K562 (cell line): ENCODE measurements around the gene MAS1L. TPM values are rescaled to one million over a fixed set of nuclear protein-coding genes. Genes with fewer than 3 reads are reported as not detected.

ENCODE experiments used
- ATAC-seq: fragments of 200-7000 bp; cut with Tn5 transposase; 3 replicates; pipeline ENCODE4 v1.9.1; 2020; ENCODE audit warnings: moderate library complexity
- BruUV-seq: library from RNA; stranded (reverse); fragments of 400-500 nt; replicated peaks from 2 replicates; lab custom pipeline; 2021; lab: Mats Ljungman, UMichigan
- CTCF ChIA-PET: fragments of 300-600 bp; formaldehyde crosslinking; extraction: SDS; loops from one replicate; lab custom pipeline; 2021; ENCODE audit warnings: low intra/inter-chr PET ratio; lab: Yijun Ruan, JAX
- POLR2A ChIA-PET: fragments of 300-600, 350-650 bp; sonication (Branson Sonifier 250); formaldehyde crosslinking; extraction: SDS; loops from one replicate; lab custom pipeline; 2021; ENCODE audit warnings: antibody characterized with exemption, inconsistent platforms; lab: Yijun Ruan, JAX
- DNase-seq, 4 experiments: peaks; one replicate each; pipeline versions ENCODE4 v3.0.0 to v3.0.0-alpha.2; 2011 to 2018; ENCODE audit warnings: low spot score in 3 of 4, mixed read lengths in 3 of 4; ENCODE audit errors: extremely low read depth in 1 of 4
- FAIRE-seq: peaks from 2 replicates; lab custom pipeline; 2011; peaks lifted over from hg19 to GRCh38; lab: Jason Lieb, UNC
- H2AFZ ChIP-seq: 2 replicates; pipeline ENCODE4 v1.6.0; 2011; ENCODE audit warnings: low read depth, low read length, control low read depth, inconsistent platforms
- H3K27ac ChIP-seq: fragments of 200-600 bp; 3 replicates; pipeline ENCODE4 v1.8.0; 2011; ENCODE audit warnings: low read depth, mild to moderate bottlenecking, control low read depth, inconsistent platforms, low read length, moderate library complexity, mixed read lengths; ENCODE audit errors: extremely low read depth
- H3K27me3 ChIP-seq, 2 experiments: fragments of 300-600 bp in 1 of 2; 2 replicates in 1 of 2; 3 replicates in 1 of 2; pipeline versions ENCODE4 v1.6.0 to v1.8.0; 2011; ENCODE audit warnings: inconsistent platforms in 2 of 2, low read length in 2 of 2, mild to moderate bottlenecking in 1 of 2, mixed read lengths in 1 of 2, moderate library complexity in 1 of 2; ENCODE audit not compliant: control insufficient read depth in 2 of 2, insufficient read depth in 2 of 2
- H3K36me3 ChIP-seq: fragments of 300-600 bp; 3 replicates; pipeline ENCODE4 v1.8.0; 2011; ENCODE audit warnings: mild to moderate bottlenecking, low read length, inconsistent platforms; ENCODE audit not compliant: control insufficient read depth, insufficient read depth
- H3K4me1 ChIP-seq, 2 experiments: fragments of 200-600 bp in 1 of 2; replicated peaks in 1 of 2; 2 replicates in 1 of 2; 3 replicates in 1 of 2; pipeline versions ENCODE4 v1.5.1 to v1.8.0; 2011; ENCODE audit warnings: inconsistent platforms in 2 of 2, low read length in 2 of 2, mild to moderate bottlenecking in 1 of 2, mixed read lengths in 1 of 2, moderate library complexity in 1 of 2; ENCODE audit not compliant: control insufficient read depth in 2 of 2, insufficient read depth in 2 of 2
- H3K4me2 ChIP-seq: 2 replicates; pipeline ENCODE4 v1.6.1; 2011; ENCODE audit warnings: low read length, control low read depth, inconsistent platforms, mixed read lengths; ENCODE audit not compliant: insufficient read depth
- H3K4me3 ChIP-seq: fragments of 200-600 bp; sonication (generic), shearing (Covaris generic); 2 replicates; pipeline ENCODE4 v1.5.1; 2016; ENCODE audit warnings: control low read depth, inconsistent platforms
- H3K79me2 ChIP-seq: fragments of 200-600 bp; 3 replicates; pipeline ENCODE4 v1.8.0; 2011; ENCODE audit warnings: low read length, inconsistent platforms; ENCODE audit not compliant: control insufficient read depth, insufficient read depth
- H3K9ac ChIP-seq, 2 experiments: 2 replicates each; pipeline versions ENCODE4 v1.6.0 to v1.6.1; 2011; ENCODE audit warnings: low read depth in 2 of 2, low read length in 2 of 2, control low read depth in 1 of 2, inconsistent platforms in 1 of 2, mild to moderate bottlenecking in 1 of 2, mixed read lengths in 1 of 2; ENCODE audit not compliant: insufficient read depth in 1 of 2
- H3K9me1 ChIP-seq: one replicate; pipeline ENCODE4 v1.6.0; 2011; ENCODE audit warnings: inconsistent platforms, mild to moderate bottlenecking, low read length, moderate library complexity; ENCODE audit not compliant: control insufficient read depth, insufficient read depth
- H3K9me3 ChIP-seq: replicated peaks from 2 replicates; pipeline ENCODE4 v1.5.1; 2011; ENCODE audit warnings: low read depth, low read length, inconsistent platforms; ENCODE audit not compliant: control insufficient read depth, insufficient read depth
- H4K20me1 ChIP-seq: replicated peaks from 2 replicates; pipeline ENCODE4 v1.6.1; 2011; ENCODE audit warnings: low read length, inconsistent platforms, mixed read lengths; ENCODE audit not compliant: control insufficient read depth, insufficient read depth
- ATF6 ChIP-seq: sonication (generic); formaldehyde crosslinking; IDR thresholded peaks from 2 replicates; pipeline ENCODE4 v1.4.0; 2020; ENCODE audit warnings: mild to moderate bottlenecking, missing genetic modification reagents
- ATF7 ChIP-seq: fragments of 450-650 bp; IDR thresholded peaks from 2 replicates; pipeline ENCODE4 v1.7.1; 2014; ENCODE audit warnings: mild to moderate bottlenecking, moderate library complexity
- BRF1 ChIP-seq: IDR thresholded peaks from 3 replicates; pipeline ENCODE4 v1.6.1; 2011; ENCODE audit warnings: borderline replicate concordance, mild to moderate bottlenecking; ENCODE audit not compliant: insufficient read length; ENCODE audit errors: extremely low read depth
- DNMT1 ChIP-seq: fragments of 450-650 bp; IDR thresholded peaks from 2 replicates; pipeline ENCODE4 v1.6.1; 2016; ENCODE audit warnings: antibody characterized with exemption, mild to moderate bottlenecking
- E2F6 ChIP-seq, 2 experiments: IDR thresholded peaks; 2 replicates each; pipeline ENCODE4 v1.6.1; 2011; ENCODE audit warnings: borderline replicate concordance in 1 of 2, control low read depth in 1 of 2, low read depth in 1 of 2, low read length in 1 of 2, mild to moderate bottlenecking in 1 of 2, mixed read lengths in 1 of 2, moderate library complexity in 1 of 2; ENCODE audit not compliant: insufficient read depth in 1 of 2, insufficient read length in 1 of 2, poor library complexity in 1 of 2, severe bottlenecking in 1 of 2; ENCODE audit errors: extremely low read depth in 1 of 2
- RFX5 ChIP-seq: IDR thresholded peaks from 2 replicates; pipeline ENCODE4 v1.6.1; 2011; ENCODE audit warnings: low read depth, mild to moderate bottlenecking, improper control_type of control experiment, low read length
- TAF1 ChIP-seq: IDR thresholded peaks from 2 replicates; pipeline ENCODE4 v1.6.1; 2011; ENCODE audit warnings: mild to moderate bottlenecking, low read length, moderate library complexity; ENCODE audit not compliant: insufficient read depth, control insufficient read depth, severe bottlenecking; ENCODE audit errors: extremely low read depth
- ZNF778 ChIP-seq: fragments of 450-650 bp; formaldehyde crosslinking; IDR thresholded peaks from 2 replicates; pipeline ENCODE4 v1.4.0; 2020; ENCODE audit warnings: mild to moderate bottlenecking, moderate library complexity
- ZSCAN32 ChIP-seq: fragments of 450-650 bp; formaldehyde crosslinking; IDR thresholded peaks from 2 replicates; pipeline ENCODE4 v1.4.0; 2020; ENCODE audit warnings: mild to moderate bottlenecking, moderate library complexity
- WGBS: fragments of 100-300 bp; shearing (Covaris generic); methylation state at CpG from one replicate; pipeline ENCODE4 v1.1.6; 2016; ENCODE audit warnings: low coverage, mixed read lengths; ENCODE audit not compliant: insufficient coverage; ENCODE audit errors: missing lambda C conversion rate; 5-methylcytosine and 5-hydroxymethylcytosine counted together
- in situ Hi-C: fragments of 300-500 bp; cut with MboI; formaldehyde crosslinking; loops from 4 replicates; pipeline ENCODE4 v1.15.0; 2018; ENCODE audit warnings: inconsistent platforms, mixed read lengths
- intact Hi-C: fragments of 100-400 bp; cut with micrococcal nuclease; formaldehyde crosslinking; loops from 2 replicates; pipeline ENCODE4 v1.14.2; 2022
- polyA plus RNA-seq, 8 experiments: library from polyadenylated mRNA; depleted of rRNA in 4 of 8; stranded (reverse) in 5 of 8; unstranded in 3 of 8; fragments of >200 nt; fragmentation: Nextera tagmentation in 2 of 8; fragmentation: Illumina TruSeq in 1 of 8; extraction: Ambion mirVana in 2 of 8; extraction: Trizol in 1 of 8; gene quantifications; 2 replicates each; pipeline versions ENCODE4 v1.2.1 to v1.2.3, GENCODE V29; 2011 to 2014; ENCODE audit warnings: inconsistent platforms in 1 of 8, missing spikeins in 1 of 8
- total RNA-seq, 7 experiments: library from RNA; depleted of rRNA in 6 of 7; stranded (reverse); fragments of >200 nt in 6 of 7; fragmentation: Illumina TruSeq in 2 of 7; extraction: Trizol in 2 of 7; gene quantifications; 2 replicates each; pipeline versions ENCODE4 v1.2.1 to v1.2.3, GENCODE V29; 2011 to 2021; ENCODE audit warnings: low replicate concordance in 1 of 7
- TF ChIP-seq, protein P1 (sequence below), 3 experiments: fragments of 200-800 bp in 1 of 3; sonication (Bioruptor generic) in 1 of 3; sonication (generic) in 1 of 3; formaldehyde crosslinking in 1 of 3; IDR thresholded peaks; 2 replicates each; pipeline versions ENCODE4 v1.6.1 to v1.8.0; 2016 to 2022; ENCODE audit warnings: mild to moderate bottlenecking in 2 of 3, missing compliant biosample characterization in 2 of 3, missing genetic modification characterization in 2 of 3, missing genetic modification reagents in 1 of 3

The MAS1L gene
- total and polyA plus RNA-seq, 9 of the 15 experiments (the other 6 are each of a cell fraction or from before 2014, with no cell fraction given): not detected

- TF ChIP-seq, protein P1, sequence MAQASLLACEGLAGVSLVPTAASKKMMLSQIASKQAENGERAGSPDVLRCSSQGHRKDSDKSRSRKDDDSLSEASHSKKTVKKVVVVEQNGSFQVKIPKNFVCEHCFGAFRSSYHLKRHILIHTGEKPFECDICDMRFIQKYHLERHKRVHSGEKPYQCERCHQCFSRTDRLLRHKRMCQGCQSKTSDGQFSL (CRISPR knock-in tag; IDR thresholded peaks at IDR 0.05): no peak
- TF ChIP-seq, protein P1 (tag; IDR thresholded peaks at IDR 0.05): no peak
- TF ChIP-seq E2F6 (IDR thresholded peaks at IDR 0.05; ENCODE audit: borderline replicate concordance in 1 of 2, extremely low read depth in 1 of 2, insufficient read depth in 1 of 2, insufficient read length in 1 of 2, low read depth in 1 of 2, low read length in 1 of 2, poor library complexity in 1 of 2, severe bottlenecking in 1 of 2): no peak
Measured at GRCh38 chr6:29509711-29510110, 22.0 kb upstream of the MAS1L start (continued).

- POLR2A ChIA-PET: no interaction called here
- H3K4me1 ChIP-seq: no peaks in the 10 kb centered on the region
- no peak overlapping the region for H3K4me2 ChIP-seq
- TF ChIP-seq ATF6 (CRISPR knock-in tag) (no peak), ATF7 (no peak), ZNF778 (CRISPR knock-in tag) (no peak), BRF1 (no peak), RFX5 (no peak), DNMT1 (no peak), ZSCAN32 (CRISPR knock-in tag) (no peak), TAF1 (no peak)
Measured at GRCh38 chr6:29509239-29509638, 21.5 kb upstream of the MAS1L start.

More at GRCh38 chr6:29509239-29509638, 21.5 kb upstream of the MAS1L start:
- DNase-seq (no peak), FAIRE-seq (no peak), ATAC-seq (no peak)
- Histone ChIP-seq H4K20me1 (no peaks in the 10 kb centered on the region), H3K9me3 (no peaks in the 10 kb centered on the region), H3K4me3 (no peak overlapping the region), H3K27me3 (peaks cover 9 to 53% of the 10 kb centered on the region in 2 experiments), H2AFZ (no peak overlapping the region), H3K9ac (no peak overlapping the region), H3K79me2 (no peaks in the 10 kb centered on the region), H3K36me3 (no peaks in the 10 kb centered on the region), H3K27ac (no peak overlapping the region), H3K9me1 (no peaks in the 10 kb centered on the region)
- in situ Hi-C loops (no loop called here), intact Hi-C loops (no loop called here)
- CTCF ChIA-PET: interaction anchor here (0.5 kb wide), 1 partner anchor 167 kb away, joined by 5 read pairs; no protein-coding TSS in a partner anchor
- 5% methylated on average over 6 of the region's 6 CpGs for WGBS
- no TSS peak for BruUV-seq
